ENCODE results near the gene UBE2M.

UBE2M gene

DNA sequence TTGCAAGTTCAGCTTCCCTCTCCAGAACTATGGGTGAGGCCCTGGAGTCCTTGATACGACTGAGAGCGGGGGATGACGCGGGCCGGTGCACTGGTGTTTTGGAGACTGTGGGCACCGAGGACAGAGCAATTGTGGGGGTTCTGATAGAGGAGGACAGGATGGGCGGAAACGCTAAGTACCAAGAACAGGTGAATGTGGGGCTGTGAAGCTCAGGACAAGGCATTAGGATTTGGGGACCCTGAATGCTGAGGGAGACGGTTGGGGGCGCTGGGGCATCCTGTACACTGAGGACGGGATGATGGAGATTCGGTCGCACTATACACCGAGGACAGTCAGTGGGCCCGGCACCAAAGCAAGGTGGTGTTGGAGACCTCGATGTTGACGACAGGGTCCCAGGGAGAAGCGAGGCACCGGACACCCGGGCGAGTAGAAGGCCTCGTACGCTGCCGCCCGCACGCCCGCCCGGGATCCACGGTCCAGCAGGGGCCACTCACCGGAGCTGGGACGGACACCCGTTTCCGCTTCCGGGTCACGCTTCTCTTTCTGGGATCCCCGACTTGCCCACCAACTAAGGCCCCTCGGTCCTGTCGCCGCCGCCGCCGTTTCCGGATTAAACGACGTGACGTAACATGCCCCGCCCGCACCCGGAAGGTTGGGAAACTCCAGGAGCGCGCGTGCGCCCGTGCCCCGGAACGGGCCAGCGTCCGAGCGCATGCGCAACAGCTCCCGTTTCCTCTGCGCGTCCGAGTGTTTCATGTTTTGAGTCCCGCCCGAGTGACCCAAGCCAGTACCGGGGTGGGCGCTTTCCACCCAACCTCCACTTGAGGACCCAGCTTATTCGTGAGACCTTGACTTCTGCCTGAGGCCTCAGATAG is 3.7 kb downstream of the UBE2M start, which contains the start of gene CHMP2A:
CHMP2A (minus strand) TSS at position 612 of the 875 bp plus-strand sequence. CDS start 893 bp downstream, outside the sequence.
- Histone ChIP-seq H2AFZ (peak within 1 kb of the TSS; percentile 78), H3K36me3 (ENCODE audit: control insufficient read depth, insufficient read depth, low read length) (no peaks in the 10 kb centered on the region), H3K9ac (peak within 1 kb of the TSS; percentile 85), H3K27me3 (ENCODE audit: control insufficient read depth, insufficient read depth, low read length) (no peaks in the 10 kb centered on the region), H3K27ac (peak within 1 kb of the TSS; percentile 95), H3K9me3 (ENCODE audit: control insufficient read depth, low read length) (no peaks in the 10 kb centered on the region), H3K4me3 (ENCODE audit: low read depth, low read length) (peak within 1 kb of the TSS; percentile 81), H3K4me1 (peaks cover 25% of the 10 kb centered on the region), H3K79me2 (peaks cover 42% of the 10 kb centered on the region), H3K4me2 (ENCODE audit: low read length) (peak within 1 kb of the TSS; percentile 82)
- TF ChIP-seq, protein P1, sequence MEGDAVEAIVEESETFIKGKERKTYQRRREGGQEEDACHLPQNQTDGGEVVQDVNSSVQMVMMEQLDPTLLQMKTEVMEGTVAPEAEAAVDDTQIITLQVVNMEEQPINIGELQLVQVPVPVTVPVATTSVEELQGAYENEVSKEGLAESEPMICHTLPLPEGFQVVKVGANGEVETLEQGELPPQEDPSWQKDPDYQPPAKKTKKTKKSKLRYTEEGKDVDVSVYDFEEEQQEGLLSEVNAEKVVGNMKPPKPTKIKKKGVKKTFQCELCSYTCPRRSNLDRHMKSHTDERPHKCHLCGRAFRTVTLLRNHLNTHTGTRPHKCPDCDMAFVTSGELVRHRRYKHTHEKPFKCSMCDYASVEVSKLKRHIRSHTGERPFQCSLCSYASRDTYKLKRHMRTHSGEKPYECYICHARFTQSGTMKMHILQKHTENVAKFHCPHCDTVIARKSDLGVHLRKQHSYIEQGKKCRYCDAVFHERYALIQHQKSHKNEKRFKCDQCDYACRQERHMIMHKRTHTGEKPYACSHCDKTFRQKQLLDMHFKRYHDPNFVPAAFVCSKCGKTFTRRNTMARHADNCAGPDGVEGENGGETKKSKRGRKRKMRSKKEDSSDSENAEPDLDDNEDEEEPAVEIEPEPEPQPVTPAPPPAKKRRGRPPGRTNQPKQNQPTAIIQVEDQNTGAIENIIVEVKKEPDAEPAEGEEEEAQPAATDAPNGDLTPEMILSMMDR (IDR thresholded peaks at IDR 0.05) = no peak

- Histone ChIP-seq H2AFZ (peak overlapping the region; percentile 78), H3K27ac (peak overlapping the region; percentile 95), H3K9me3 (ENCODE audit: control insufficient read depth, low read length) (no peaks in the 10 kb centered on the region), H3K36me3 (ENCODE audit: control insufficient read depth, insufficient read depth, low read length) (no peaks in the 10 kb centered on the region), H3K4me1 (peaks cover 23% of the 10 kb centered on the region), H3K4me2 (ENCODE audit: low read length) (peak overlapping the region; percentile 82), H3K79me2 (peaks cover 46% of the 10 kb centered on the region), H3K4me3 (ENCODE audit: low read depth, low read length) (peak overlapping the region; percentile 81), H3K27me3 (ENCODE audit: control insufficient read depth, insufficient read depth, low read length) (no peaks in the 10 kb centered on the region), H3K9ac (peak overlapping the region; percentile 85)
- TF ChIP-seq, protein P1 (IDR thresholded peaks at IDR 0.05) = no peak
Measured at GRCh38 chr19:58553799-58554493, 4.5 kb downstream of the UBE2M start.

DNA sequence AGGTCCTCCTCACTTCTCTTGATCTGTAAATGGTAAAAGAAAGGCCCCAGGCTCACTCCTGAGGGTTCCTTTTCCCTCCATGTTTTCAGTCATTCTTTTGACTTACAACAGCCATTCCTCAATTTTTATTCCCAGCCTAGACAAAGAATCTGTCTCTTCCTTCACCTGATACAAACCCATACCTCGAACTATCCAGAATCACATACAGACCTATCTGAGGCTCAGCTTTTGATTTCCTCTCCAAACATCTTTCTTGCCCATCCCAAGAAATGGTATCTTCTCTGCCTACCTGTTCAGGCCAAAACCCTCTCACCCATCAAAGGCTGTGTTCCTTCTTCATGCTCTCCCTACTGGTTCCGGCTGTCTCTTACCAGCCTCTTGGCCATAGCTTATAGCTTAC is 5.8 kb downstream of the UBE2M start:
- no peak overlapping the region for H2AFZ ChIP-seq
- H3K36me3 ChIP-seq (ENCODE audit: control insufficient read depth, insufficient read depth, low read length) = no peaks in the 10 kb centered on the region
- no peak overlapping the region for H3K27ac ChIP-seq
- H3K9me3 ChIP-seq (ENCODE audit: control insufficient read depth, low read length) = no peaks in the 10 kb centered on the region
- H3K79me2 ChIP-seq = peaks cover 47% of the 10 kb centered on the region
- no peak overlapping the region for H3K4me3 ChIP-seq (ENCODE audit: low read depth, low read length)
- H3K4me1 ChIP-seq = peaks cover 23% of the 10 kb centered on the region
- H3K27me3 ChIP-seq (ENCODE audit: control insufficient read depth, insufficient read depth, low read length) = no peaks in the 10 kb centered on the region
- no peak overlapping the region for H3K4me2 ChIP-seq (ENCODE audit: low read length)
- TF ChIP-seq, protein P1 (IDR thresholded peaks at IDR 0.05) = no peak
- no peak overlapping the region for H3K9ac ChIP-seq

DNA sequence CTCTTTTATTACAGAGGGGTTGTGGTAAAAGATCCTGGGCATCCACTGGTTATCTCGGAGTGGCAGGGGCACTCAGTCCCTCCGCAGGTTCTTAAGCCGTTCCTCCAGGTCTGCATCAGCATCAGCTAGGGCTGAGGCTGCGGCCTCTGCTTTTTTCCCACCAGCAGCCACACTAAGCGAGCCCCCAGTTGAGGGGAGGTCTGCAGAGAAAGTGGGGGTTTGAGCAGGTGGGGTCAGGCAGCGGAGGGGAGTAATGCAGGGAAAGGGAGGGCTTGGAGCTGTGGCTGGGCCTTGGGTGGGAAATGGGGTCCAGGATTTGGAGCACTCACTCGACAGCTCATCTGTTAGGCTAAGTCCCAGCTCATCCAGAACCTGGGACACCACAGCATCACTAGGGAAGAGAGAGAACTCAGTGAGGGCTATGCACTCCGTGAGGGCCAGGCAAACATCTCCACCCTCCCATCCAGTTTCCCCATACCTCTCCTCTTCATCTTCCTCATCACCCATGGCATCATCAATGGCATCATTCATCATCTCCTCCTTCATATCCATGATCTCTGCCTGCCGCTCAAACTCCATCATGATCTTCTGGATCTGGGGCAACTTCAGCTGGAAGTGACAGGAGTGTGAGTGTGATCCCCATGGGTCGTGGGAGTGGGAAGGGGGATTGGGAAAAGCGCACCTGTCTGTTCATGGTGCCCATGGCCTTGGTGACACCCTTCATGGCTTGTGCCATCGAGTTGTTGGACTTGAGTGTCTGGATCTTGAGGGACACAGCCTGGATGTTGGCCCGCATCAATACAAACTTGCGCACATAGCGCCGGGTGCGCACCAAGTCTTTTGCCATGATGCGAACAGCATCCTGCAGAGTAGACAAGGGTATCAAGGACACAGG is 6.6 kb downstream of the UBE2M start:
- Histone ChIP-seq H3K27me3 (ENCODE audit: control insufficient read depth, insufficient read depth, low read length) (no peaks in the 10 kb centered on the region), H3K9me3 (ENCODE audit: control insufficient read depth, low read length) (no peaks in the 10 kb centered on the region), H3K79me2 (peaks cover 45% of the 10 kb centered on the region), H3K4me2 (ENCODE audit: low read length) (no peak overlapping the region), H3K4me3 (ENCODE audit: low read depth, low read length) (no peak overlapping the region), H2AFZ (no peak overlapping the region), H3K36me3 (ENCODE audit: control insufficient read depth, insufficient read depth, low read length) (no peaks in the 10 kb centered on the region), H3K4me1 (peaks cover 24% of the 10 kb centered on the region), H3K9ac (no peak overlapping the region), H3K27ac (no peak overlapping the region)
- TF ChIP-seq, protein P1 (IDR thresholded peaks at IDR 0.05) = no peak
